Neutrophil (primary cell): Measurements from ENCODE around the gene NOP56.

Experiments
- H3K27ac ChIP-seq: fragments of 200-600 bp; sonication (generic); 2 replicates; pipeline ENCODE4 v1.5.1; 2016; ENCODE audit warnings: mild to moderate bottlenecking, moderate library complexity
- H3K27me3 ChIP-seq: fragments of 200-600 bp; sonication (generic); 2 replicates; pipeline ENCODE4 v1.6.0; 2016; ENCODE audit warnings: mild to moderate bottlenecking
- H3K36me3 ChIP-seq: fragments of 200-600 bp; sonication (generic); 2 replicates; pipeline ENCODE4 v1.5.1; 2017
- H3K4me1 ChIP-seq, 2 experiments: fragments of 200-600 bp in 1 of 2; sonication (generic) in 1 of 2; 1 replicate in 1 of 2; 2 replicates in 1 of 2; pipeline versions ENCODE4 v1.5.1 to v1.6.1; 2013 to 2016; ENCODE audit warnings: low read depth in 1 of 2, low read length in 1 of 2, mild to moderate bottlenecking in 1 of 2, moderate library complexity in 1 of 2; ENCODE audit not compliant: control insufficient read depth in 1 of 2, insufficient read depth in 1 of 2
- H3K4me3 ChIP-seq, 2 experiments: fragments of 200-600 bp in 1 of 2; sonication (generic) in 1 of 2; 1 replicate in 1 of 2; 2 replicates in 1 of 2; pipeline ENCODE4 v1.5.1; 2013 to 2016; ENCODE audit warnings: low read depth in 1 of 2, low read length in 1 of 2, mild to moderate bottlenecking in 1 of 2, moderate library complexity in 1 of 2
- H3K9me3 ChIP-seq: fragments of 200-600 bp; sonication (generic); 2 replicates; pipeline ENCODE4 v1.5.1; 2016
- TF ChIP-seq, protein P1 (sequence below): fragments of 200-600 bp; sonication (generic); IDR thresholded peaks from 2 replicates; pipeline ENCODE4 v1.5.1; 2016; ENCODE audit warnings: antibody characterized with exemption

The NOP56 gene

GRCh38 chr20:2654831-2655230 is 2.4 kb downstream of the NOP56 start:
- Histone ChIP-seq H3K27ac (no peak overlapping the region), H3K4me3 (no peak overlapping the region), H3K4me1 (peaks cover 14 to 23% of the 10 kb centered on the region in 2 experiments)

DNA sequence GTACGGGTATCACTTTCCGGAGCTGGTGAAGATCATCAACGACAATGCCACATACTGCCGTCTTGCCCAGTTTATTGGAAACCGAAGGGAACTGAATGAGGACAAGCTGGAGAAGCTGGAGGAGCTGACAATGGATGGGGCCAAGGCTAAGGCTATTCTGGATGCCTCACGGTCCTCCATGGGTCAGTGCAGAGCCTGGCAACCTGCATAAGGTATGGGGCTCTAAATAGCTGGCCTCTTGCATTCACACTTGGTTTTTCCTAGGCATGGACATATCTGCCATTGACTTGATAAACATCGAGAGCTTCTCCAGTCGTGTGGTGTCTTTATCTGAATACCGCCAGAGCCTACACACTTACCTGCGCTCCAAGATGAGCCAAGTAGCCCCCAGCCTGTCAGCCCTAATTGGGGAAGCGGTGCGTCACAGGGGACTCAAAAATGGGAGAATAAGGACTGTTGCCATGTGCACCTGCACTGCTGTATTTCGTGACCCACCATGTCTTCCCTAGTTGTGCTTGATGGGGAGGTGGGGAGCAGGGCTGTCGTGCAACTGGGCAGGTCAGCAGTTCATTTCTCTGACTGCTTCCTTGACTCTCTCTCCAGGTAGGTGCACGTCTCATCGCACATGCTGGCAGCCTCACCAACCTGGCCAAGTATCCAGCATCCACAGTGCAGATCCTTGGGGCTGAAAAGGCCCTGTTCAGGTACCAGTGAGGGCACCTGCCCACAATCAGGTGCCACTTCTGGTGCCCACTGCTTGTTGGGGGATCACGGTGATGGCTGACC is 3.1 kb downstream of the NOP56 start:
- peaks cover 14 to 23% of the 10 kb centered on the region in 2 experiments for H3K4me1 ChIP-seq
- peaks cover 50% of the 10 kb centered on the region for H3K36me3 ChIP-seq
- no peaks in the 10 kb centered on the region for H3K9me3 ChIP-seq
- TF ChIP-seq, protein P1, sequence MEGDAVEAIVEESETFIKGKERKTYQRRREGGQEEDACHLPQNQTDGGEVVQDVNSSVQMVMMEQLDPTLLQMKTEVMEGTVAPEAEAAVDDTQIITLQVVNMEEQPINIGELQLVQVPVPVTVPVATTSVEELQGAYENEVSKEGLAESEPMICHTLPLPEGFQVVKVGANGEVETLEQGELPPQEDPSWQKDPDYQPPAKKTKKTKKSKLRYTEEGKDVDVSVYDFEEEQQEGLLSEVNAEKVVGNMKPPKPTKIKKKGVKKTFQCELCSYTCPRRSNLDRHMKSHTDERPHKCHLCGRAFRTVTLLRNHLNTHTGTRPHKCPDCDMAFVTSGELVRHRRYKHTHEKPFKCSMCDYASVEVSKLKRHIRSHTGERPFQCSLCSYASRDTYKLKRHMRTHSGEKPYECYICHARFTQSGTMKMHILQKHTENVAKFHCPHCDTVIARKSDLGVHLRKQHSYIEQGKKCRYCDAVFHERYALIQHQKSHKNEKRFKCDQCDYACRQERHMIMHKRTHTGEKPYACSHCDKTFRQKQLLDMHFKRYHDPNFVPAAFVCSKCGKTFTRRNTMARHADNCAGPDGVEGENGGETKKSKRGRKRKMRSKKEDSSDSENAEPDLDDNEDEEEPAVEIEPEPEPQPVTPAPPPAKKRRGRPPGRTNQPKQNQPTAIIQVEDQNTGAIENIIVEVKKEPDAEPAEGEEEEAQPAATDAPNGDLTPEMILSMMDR: no peak
- H3K27me3 ChIP-seq: no peaks in the 10 kb centered on the region
- no peak overlapping the region for H3K4me3 ChIP-seq
- no peak overlapping the region for H3K27ac ChIP-seq

More at GRCh38 chr20:2654831-2655230, 2.4 kb downstream of the NOP56 start:
- Histone ChIP-seq H3K27me3 (no peaks in the 10 kb centered on the region), H3K9me3 (no peaks in the 10 kb centered on the region), H3K36me3 (peaks cover 43% of the 10 kb centered on the region)
- TF ChIP-seq, protein P1: no peak

- Histone ChIP-seq H3K4me1 (peaks cover 11 to 19% of the 10 kb centered on the region in 2 experiments), H3K27me3 (no peaks in the 10 kb centered on the region), H3K36me3 (peaks cover 60% of the 10 kb centered on the region), H3K27ac (no peak overlapping the region), H3K9me3 (no peaks in the 10 kb centered on the region), H3K4me3 (no peak overlapping the region)
- TF ChIP-seq, protein P1: no peak
Measured at GRCh38 chr20:2656471-2657117, 4.2 kb downstream of the NOP56 start.

GRCh38 chr20:2657241-2657640 is 4.8 kb downstream of the NOP56 start:
- Histone ChIP-seq H3K27me3 (no peaks in the 10 kb centered on the region), H3K9me3 (no peaks in the 10 kb centered on the region), H3K36me3 (peaks cover 60% of the 10 kb centered on the region), H3K4me1 (peaks cover 9 to 14% of the 10 kb centered on the region in 2 experiments), H3K27ac (no peak overlapping the region), H3K4me3 (no peak overlapping the region)
- TF ChIP-seq, protein P1: no peak

- TF ChIP-seq, protein P1: no peak
- Histone ChIP-seq H3K4me3 (no peak overlapping the region), H3K9me3 (no peaks in the 10 kb centered on the region), H3K27me3 (no peaks in the 10 kb centered on the region), H3K36me3 (peaks cover 60% of the 10 kb centered on the region), H3K4me1 (peaks cover 9 to 14% of the 10 kb centered on the region in 2 experiments), H3K27ac (no peak overlapping the region)
Measured at GRCh38 chr20:2657674-2658073, 5.2 kb downstream of the NOP56 start.
